BLaER1 (cell line): ENCODE data around the gene ALDH7A1.

ENCODE experiments used
- H3K27ac ChIP-seq: shearing (Covaris generic); formaldehyde crosslinking; 2 replicates; pipeline ENCODE4 v1.8.1; 2022
- H3K27me3 ChIP-seq: shearing (Covaris generic); formaldehyde crosslinking; 2 replicates; pipeline ENCODE4 v1.8.1; 2022
- H3K36me3 ChIP-seq: shearing (Covaris generic); formaldehyde crosslinking; 2 replicates; pipeline ENCODE4 v1.8.1; 2022
- H3K4me1 ChIP-seq: shearing (Covaris generic); formaldehyde crosslinking; 2 replicates; pipeline ENCODE4 v1.8.1; 2022
- H3K4me2 ChIP-seq: shearing (Covaris generic); formaldehyde crosslinking; 2 replicates; pipeline ENCODE4 v1.8.1; 2022
- H3K4me3 ChIP-seq: shearing (Covaris generic); formaldehyde crosslinking; 2 replicates; pipeline ENCODE4 v1.8.1; 2022
- H3K9ac ChIP-seq: shearing (Covaris generic); formaldehyde crosslinking; 2 replicates; pipeline ENCODE4 v1.8.1; 2022
- H3K9me3 ChIP-seq: shearing (Covaris generic); formaldehyde crosslinking; 2 replicates; pipeline ENCODE4 v1.8.1; 2022
- H4K20me1 ChIP-seq: shearing (Covaris generic); formaldehyde crosslinking; 2 replicates; pipeline ENCODE4 v1.8.1; 2022
- Cebpa-rat ChIP-seq: shearing (Covaris generic); IDR thresholded peaks from 2 replicates; pipeline ENCODE4 v1.8.1; 2022

Gene ALDH7A1

GRCh38 chr5:126499853-126500342 is 95.1 kb downstream of the ALDH7A1 start:
- Histone ChIP-seq H3K4me2 (no peak overlapping the region), H3K9ac (no peak overlapping the region), H3K36me3 (no peaks in the 10 kb centered on the region), H4K20me1 (no peaks in the 10 kb centered on the region), H3K27ac (no peak overlapping the region), H3K27me3 (no peaks in the 10 kb centered on the region), H3K4me3 (no peak overlapping the region), H3K9me3 (no peaks in the 10 kb centered on the region), H3K4me1 (no peaks in the 10 kb centered on the region)
- no peak for TF ChIP-seq Cebpa-rat

GRCh38 chr5:126499278-126499677 is 95.7 kb downstream of the ALDH7A1 start:
- Histone ChIP-seq H3K27me3 (no peaks in the 10 kb centered on the region), H3K9ac (no peak overlapping the region), H3K36me3 (no peaks in the 10 kb centered on the region), H3K27ac (no peak overlapping the region), H3K4me2 (no peak overlapping the region), H3K4me1 (no peaks in the 10 kb centered on the region), H3K4me3 (no peak overlapping the region), H4K20me1 (no peaks in the 10 kb centered on the region), H3K9me3 (no peaks in the 10 kb centered on the region)
- TF ChIP-seq Cebpa-rat: no peak

- Histone ChIP-seq H3K27me3 (no peaks in the 10 kb centered on the region), H3K4me3 (no peak overlapping the region), H3K4me2 (no peak overlapping the region), H3K36me3 (no peaks in the 10 kb centered on the region), H3K4me1 (no peaks in the 10 kb centered on the region), H3K9me3 (no peaks in the 10 kb centered on the region), H3K9ac (no peak overlapping the region), H3K27ac (no peak overlapping the region), H4K20me1 (no peaks in the 10 kb centered on the region)
- TF ChIP-seq Cebpa-rat: no peak
These were observed 97.5 kb downstream of the ALDH7A1 start for GRCh38 chr5:126497506-126497905.

GRCh38 chr5:126494393-126494792 is 100.6 kb downstream of the ALDH7A1 start:
- Histone ChIP-seq H4K20me1 (no peaks in the 10 kb centered on the region), H3K36me3 (no peaks in the 10 kb centered on the region), H3K4me3 (no peak overlapping the region), H3K4me1 (no peaks in the 10 kb centered on the region), H3K27ac (no peak overlapping the region), H3K27me3 (no peaks in the 10 kb centered on the region), H3K9ac (no peak overlapping the region), H3K9me3 (no peaks in the 10 kb centered on the region), H3K4me2 (no peak overlapping the region)
- no peak for TF ChIP-seq Cebpa-rat

- H3K4me3 ChIP-seq: no peak overlapping the region
- H3K4me1 ChIP-seq: no peaks in the 10 kb centered on the region
- no peaks in the 10 kb centered on the region for H4K20me1 ChIP-seq
- no peaks in the 10 kb centered on the region for H3K27me3 ChIP-seq
- TF ChIP-seq Cebpa-rat: no peak
- no peaks in the 10 kb centered on the region for H3K36me3 ChIP-seq
- H3K27ac ChIP-seq: no peak overlapping the region
- H3K9me3 ChIP-seq: no peaks in the 10 kb centered on the region
- H3K4me2 ChIP-seq: no peak overlapping the region
- no peak overlapping the region for H3K9ac ChIP-seq
These were observed 102.1 kb downstream of the ALDH7A1 start for GRCh38 chr5:126492939-126493338.

DNA sequence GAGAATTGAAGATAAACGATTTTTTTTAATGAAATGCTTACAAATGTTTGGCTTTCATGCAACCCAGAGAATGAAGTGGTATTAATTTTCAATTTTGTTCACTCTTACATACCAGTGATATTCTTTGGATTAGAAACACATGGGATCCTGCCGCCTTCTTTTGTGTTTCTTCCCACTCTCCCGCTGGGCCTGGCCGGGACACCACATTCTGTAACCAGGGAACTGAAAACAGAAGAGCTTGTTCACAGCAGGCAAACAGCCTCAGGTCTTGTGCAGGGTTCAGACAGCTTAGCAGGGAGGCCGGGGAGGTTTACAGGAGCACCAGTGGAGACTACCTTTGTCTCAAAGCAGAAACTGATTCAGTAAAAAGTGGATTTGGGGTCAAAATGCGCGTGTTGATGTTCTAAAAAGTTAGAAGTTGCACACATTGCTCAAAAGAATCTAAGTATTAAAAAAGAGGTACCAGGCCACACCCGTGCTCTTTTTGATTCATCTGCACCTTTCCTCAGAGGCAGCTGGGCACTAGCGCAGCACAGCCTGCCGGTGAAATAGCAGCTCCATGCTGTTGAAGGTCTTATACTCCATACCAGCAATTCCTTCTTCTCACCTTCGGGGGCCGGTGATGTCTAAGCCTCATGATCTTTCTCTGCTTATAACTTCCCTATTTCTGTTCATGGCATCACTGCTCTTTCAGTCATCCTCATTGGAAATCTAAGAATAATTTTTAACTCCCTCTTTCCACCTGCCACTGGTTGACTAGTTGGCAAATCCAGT is 104.7 kb downstream of the ALDH7A1 start:
- H3K36me3 ChIP-seq: no peaks in the 10 kb centered on the region
- H3K4me1 ChIP-seq: no peaks in the 10 kb centered on the region
- H3K27me3 ChIP-seq: no peaks in the 10 kb centered on the region
- no peak overlapping the region for H3K9ac ChIP-seq
- H3K4me2 ChIP-seq: no peak overlapping the region
- H3K4me3 ChIP-seq: no peak overlapping the region
- TF ChIP-seq Cebpa-rat: no peak
- no peak overlapping the region for H3K27ac ChIP-seq
- H4K20me1 ChIP-seq: no peaks in the 10 kb centered on the region
- H3K9me3 ChIP-seq: no peaks in the 10 kb centered on the region

DNA sequence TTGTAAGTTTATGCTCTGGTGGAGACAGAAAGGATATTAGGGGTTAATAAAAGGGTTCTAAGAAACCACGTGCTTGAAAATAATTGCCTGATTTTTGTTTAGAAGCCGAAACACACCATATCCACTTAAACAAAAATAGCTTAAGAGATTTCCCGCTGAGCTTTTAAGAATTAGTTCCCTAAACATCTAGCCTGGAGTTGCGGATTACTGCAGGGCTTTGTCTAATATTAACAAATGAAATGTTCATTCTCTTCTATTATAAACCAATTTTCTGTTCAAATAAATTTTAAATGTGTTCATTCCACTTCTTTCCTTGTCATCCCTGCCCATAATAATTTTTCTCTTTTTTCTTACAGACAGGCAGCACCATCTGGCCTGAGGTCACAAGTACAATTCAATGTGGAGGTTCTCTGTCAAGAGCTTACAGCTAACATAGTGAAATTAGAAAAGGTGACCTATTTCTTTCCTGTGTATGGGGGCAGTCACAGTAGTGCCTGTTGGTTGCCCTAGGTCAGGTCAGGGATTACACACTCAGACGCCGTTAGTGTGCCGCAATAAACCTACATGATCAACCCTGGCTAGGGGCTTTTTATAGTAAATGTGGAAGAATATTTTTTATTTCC is 106.5 kb downstream of the ALDH7A1 start:
- Histone ChIP-seq H3K4me2 (no peak overlapping the region), H3K4me1 (no peaks in the 10 kb centered on the region), H3K9ac (no peak overlapping the region), H3K27me3 (no peaks in the 10 kb centered on the region), H3K4me3 (no peak overlapping the region), H3K9me3 (no peaks in the 10 kb centered on the region), H4K20me1 (no peaks in the 10 kb centered on the region), H3K36me3 (no peaks in the 10 kb centered on the region), H3K27ac (no peak overlapping the region)
- no peak for TF ChIP-seq Cebpa-rat

- TF ChIP-seq Cebpa-rat: no peak
- no peak overlapping the region for H3K9ac ChIP-seq
- no peaks in the 10 kb centered on the region for H3K4me1 ChIP-seq
- no peaks in the 10 kb centered on the region for H4K20me1 ChIP-seq
- no peaks in the 10 kb centered on the region for H3K9me3 ChIP-seq
- H3K27me3 ChIP-seq: no peaks in the 10 kb centered on the region
- H3K27ac ChIP-seq: no peak overlapping the region
- H3K36me3 ChIP-seq: no peaks in the 10 kb centered on the region
- no peak overlapping the region for H3K4me2 ChIP-seq
- no peak overlapping the region for H3K4me3 ChIP-seq
These were observed 107.4 kb downstream of the ALDH7A1 start for GRCh38 chr5:126487596-126487995.

DNA sequence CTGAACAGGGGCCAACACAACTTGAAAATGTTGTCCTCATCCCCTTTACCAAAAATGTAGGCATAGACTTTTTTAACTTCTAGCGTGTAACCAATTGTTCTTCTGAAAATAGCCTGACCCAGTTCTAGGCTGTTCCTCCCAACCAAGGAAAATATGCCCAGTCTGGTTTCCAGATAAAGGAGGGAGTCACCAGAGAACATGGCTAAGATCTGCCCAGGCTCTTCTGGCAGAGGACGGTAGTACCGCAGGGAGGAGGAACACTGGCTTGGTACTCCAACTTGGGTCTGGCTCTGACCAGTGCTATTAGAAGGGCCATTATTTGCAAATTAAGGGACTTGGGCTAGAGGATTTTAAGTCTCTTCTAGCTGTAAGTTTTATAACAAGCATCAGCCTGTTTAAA is 108.7 kb downstream of the ALDH7A1 start:
- H3K27ac ChIP-seq: no peak overlapping the region
- no peak overlapping the region for H3K4me2 ChIP-seq
- no peaks in the 10 kb centered on the region for H3K36me3 ChIP-seq

DNA sequence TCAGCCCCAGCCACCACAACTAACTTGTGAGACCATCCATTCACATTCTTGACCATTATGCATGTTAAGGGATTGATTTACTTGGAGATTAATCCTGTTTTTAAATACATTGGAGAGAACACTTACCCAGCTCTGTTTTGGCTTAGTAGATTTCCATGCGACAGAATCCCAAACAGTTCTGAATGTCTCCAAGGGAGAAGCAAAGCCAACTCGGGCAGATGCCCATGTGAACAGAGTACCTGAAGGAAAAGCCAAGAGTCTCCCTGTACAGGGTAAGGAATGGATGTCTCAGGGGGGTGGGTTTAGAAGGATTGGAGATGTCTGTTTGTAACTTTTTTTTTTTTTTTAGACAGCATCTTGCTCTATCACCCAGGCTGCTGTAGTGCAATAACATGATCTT is 110.8 kb downstream of the ALDH7A1 start:
- no peaks in the 10 kb centered on the region for H3K27me3 ChIP-seq
- H3K9me3 ChIP-seq: no peaks in the 10 kb centered on the region
- no peak for TF ChIP-seq Cebpa-rat
- H3K27ac ChIP-seq: no peak overlapping the region
- H4K20me1 ChIP-seq: no peaks in the 10 kb centered on the region
- H3K4me2 ChIP-seq: no peak overlapping the region
- H3K4me1 ChIP-seq: no peaks in the 10 kb centered on the region
- no peak overlapping the region for H3K9ac ChIP-seq
- H3K4me3 ChIP-seq: no peak overlapping the region
- no peaks in the 10 kb centered on the region for H3K36me3 ChIP-seq

More for the DNA sequence above, 108.7 kb downstream of the ALDH7A1 start:
- no peaks in the 10 kb centered on the region for H3K27me3 ChIP-seq
- no peak overlapping the region for H3K4me3 ChIP-seq
- H3K9ac ChIP-seq: no peak overlapping the region
- H3K9me3 ChIP-seq: no peaks in the 10 kb centered on the region
- no peaks in the 10 kb centered on the region for H3K4me1 ChIP-seq
- no peak for TF ChIP-seq Cebpa-rat
- H4K20me1 ChIP-seq: no peaks in the 10 kb centered on the region
